Measurements from ENCODE around the gene COBL.

The COBL gene

GRCh38 chr7:51344406-51345138 is 28.0 kb upstream of the COBL start:
- no peak for TF ChIP-seq CTCF (conservative IDR thresholded peaks at IDR 0.05; ENCODE audit: low read length)
- DNase-seq (ENCODE audit: low read depth): no peak
- H3K4me3 ChIP-seq (ENCODE audit: low read length): no peak overlapping the region

DNA sequence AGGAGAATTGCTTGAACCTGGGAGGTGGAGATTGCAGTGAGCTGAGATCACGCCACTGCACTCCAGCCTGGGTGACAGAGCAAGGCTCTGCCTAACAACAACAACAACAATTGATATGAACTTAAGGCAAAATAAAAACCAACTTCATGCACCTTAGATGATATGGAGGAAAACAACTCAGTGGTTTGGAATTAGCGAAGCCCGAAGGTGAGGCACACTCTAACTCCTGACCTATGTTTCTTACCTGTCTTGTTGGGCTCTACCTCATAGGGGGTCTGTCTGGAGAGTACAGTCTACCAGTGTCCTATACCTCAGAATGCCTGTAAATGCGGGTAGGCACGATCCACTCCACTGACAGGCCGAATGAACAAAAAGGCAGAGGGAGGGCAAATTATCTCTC is 24.3 kb upstream of the COBL start:
- TF ChIP-seq CTCF (conservative IDR thresholded peaks at IDR 0.05; ENCODE audit: low read length): no peak
- no peak overlapping the region for H3K4me3 ChIP-seq (ENCODE audit: low read length)
- DNase-seq (ENCODE audit: low read depth): no peak

GRCh38 chr7:51340029-51340838 is 23.6 kb upstream of the COBL start:
- TF ChIP-seq CTCF (conservative IDR thresholded peaks at IDR 0.05; ENCODE audit: low read length): no peak
- DNase-seq (ENCODE audit: low read depth): no peak
- H3K4me3 ChIP-seq (ENCODE audit: low read length): no peak overlapping the region

DNA sequence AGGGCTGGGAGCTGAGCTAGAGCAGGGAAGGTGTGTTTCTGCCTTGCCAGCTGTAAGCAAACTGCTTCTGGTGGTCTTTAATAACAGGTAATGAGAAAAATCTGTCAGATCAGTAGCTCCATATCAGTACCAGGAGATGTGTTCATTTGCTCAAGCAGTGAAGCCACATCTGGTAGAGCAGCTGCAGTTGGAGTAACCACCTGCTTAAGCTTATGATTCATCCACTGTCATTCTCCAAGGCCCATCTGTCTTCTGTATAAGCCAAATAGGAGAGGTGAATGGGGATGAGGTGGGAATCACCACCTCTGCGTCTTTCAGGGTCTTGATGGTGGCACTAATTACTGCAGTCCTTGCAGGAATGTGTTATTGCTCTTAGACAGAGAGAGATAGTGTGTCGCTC is 18.4 kb upstream of the COBL start:
- DNase-seq (ENCODE audit: low read depth): no peak
- TF ChIP-seq CTCF (conservative IDR thresholded peaks at IDR 0.05; ENCODE audit: low read length): no peak
- no peak overlapping the region for H3K4me3 ChIP-seq (ENCODE audit: low read length)

DNA sequence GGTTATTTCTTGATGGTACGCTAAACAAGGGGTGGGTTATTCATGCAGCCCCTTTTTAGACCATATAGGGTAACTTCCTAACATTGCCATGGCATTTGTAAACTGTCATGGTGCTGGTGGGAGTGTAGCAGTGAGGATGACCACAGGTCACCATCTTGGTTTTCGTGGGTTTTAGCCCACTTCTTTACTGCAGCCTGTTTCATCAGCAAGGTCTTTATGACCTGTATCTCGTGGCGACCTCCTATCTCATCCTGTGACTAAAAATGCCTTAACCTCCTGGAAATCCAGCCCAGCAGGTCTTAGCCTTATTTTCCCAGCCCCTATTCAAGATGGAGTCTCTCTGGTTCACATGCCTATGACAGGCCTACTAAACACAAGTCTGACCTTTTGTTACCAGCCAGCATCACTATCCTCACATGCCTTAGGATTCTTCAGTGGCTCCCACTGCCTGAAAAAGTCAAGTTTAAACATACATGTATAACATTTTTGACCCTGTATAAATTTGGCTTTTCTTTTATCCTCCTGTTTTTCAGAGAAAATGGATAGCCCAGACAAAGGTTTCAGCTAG is 13.2 kb upstream of the COBL start:
- H3K4me3 ChIP-seq (ENCODE audit: low read length): no peak overlapping the region
- no peak for DNase-seq (ENCODE audit: low read depth)
- TF ChIP-seq CTCF (conservative IDR thresholded peaks at IDR 0.05; ENCODE audit: low read length): no peak

GRCh38 chr7:51328351-51328801 is 11.8 kb upstream of the COBL start:
- TF ChIP-seq CTCF (conservative IDR thresholded peaks at IDR 0.05; ENCODE audit: low read length): no peak
- DNase-seq (ENCODE audit: low read depth): no peak
- no peak overlapping the region for H3K4me3 ChIP-seq (ENCODE audit: low read length)
